MM.1S (cell line): ENCODE results near the gene ABCF3.

ENCODE experiments used
- CTCF ChIP-seq: fragments of 300-600 bp; sonication (generic); IDR thresholded peaks from 2 replicates; pipeline ENCODE4 v1.5.1; 2016; ENCODE audit warnings: antibody characterized with exemption, low read length, mixed read lengths
- EZH2 ChIP-seq: fragments of 300-600 bp; sonication (generic); optimal IDR thresholded peaks from 2 replicates; pipeline ENCODE3; 2017; ENCODE audit warnings: low read depth, mild to moderate bottlenecking, antibody characterized with exemption, low read length, mixed read lengths

GRCh38 chr3:184242297-184242685 is 56.3 kb downstream of the ABCF3 start:
- TF ChIP-seq EZH2 (no peak), CTCF (no peak)
